HepG2 (cell line): Measurements from ENCODE around the gene LRRFIP2. TPM values are rescaled to one million over a fixed set of nuclear protein-coding genes. Genes with fewer than 3 reads are reported as not detected.

ENCODE experiments used
- AHR ChIP-seq: IDR thresholded peaks from 2 replicates; pipeline ENCODE4 v1.6.1; 2018; ENCODE audit warnings: missing genetic modification reagents, missing compliant biosample characterization
- CEBPB ChIP-seq: IDR thresholded peaks from 2 replicates; pipeline ENCODE4 v1.6.1; 2011; ENCODE audit warnings: low read depth, low read length, improper control_type of control experiment, borderline replicate concordance
- MED8 ChIP-seq: sonication (generic); formaldehyde crosslinking; IDR thresholded peaks from 2 replicates; pipeline ENCODE4 v1.8.1; 2023; ENCODE audit warnings: mild to moderate bottlenecking, missing genetic modification reagents; ENCODE audit not compliant: insufficient replicate concordance
- MLX ChIP-seq: IDR thresholded peaks from 2 replicates; pipeline ENCODE4 v1.6.1; 2016
- MYC ChIP-seq: sonication (generic); formaldehyde crosslinking; IDR thresholded peaks from 2 replicates; pipeline ENCODE4 v1.9.0; 2021; ENCODE audit warnings: missing genetic modification reagents, borderline replicate concordance
- NFKB2 ChIP-seq: sonication (generic); formaldehyde crosslinking; IDR thresholded peaks from 2 replicates; pipeline ENCODE4 v1.4.0; 2020; ENCODE audit warnings: missing genetic modification reagents, borderline replicate concordance
- NR2C2 ChIP-seq: sonication (generic); formaldehyde crosslinking; IDR thresholded peaks from 2 replicates; pipeline ENCODE4 v1.4.0; 2020; ENCODE audit warnings: missing genetic modification reagents, mild to moderate bottlenecking, moderate library complexity, borderline replicate concordance
- RORA ChIP-seq: sonication (generic); formaldehyde crosslinking; IDR thresholded peaks from 2 replicates; pipeline ENCODE4 v1.5.0; 2020; ENCODE audit warnings: mild to moderate bottlenecking, missing genetic modification reagents, moderate library complexity
- SAP130 ChIP-seq: IDR thresholded peaks from 2 replicates; pipeline ENCODE4 v1.6.1; 2016; ENCODE audit warnings: low read depth
- SSRP1 ChIP-seq: IDR thresholded peaks from 2 replicates; pipeline ENCODE4 v1.6.1; 2016; ENCODE audit warnings: control low read depth
- SYNCRIP ChIP-seq: fragments of 200-400 bp; formaldehyde crosslinking; IDR thresholded peaks from 2 replicates; pipeline ENCODE4 v1.6.1; 2018; ENCODE audit warnings: mild to moderate bottlenecking, low read depth, low read length; ENCODE audit not compliant: insufficient read depth
- TSC22D2 ChIP-seq: sonication (generic); formaldehyde crosslinking; IDR thresholded peaks from 2 replicates; pipeline ENCODE4 v1.5.1; 2020; ENCODE audit warnings: missing genetic modification reagents, mild to moderate bottlenecking, borderline replicate concordance
- ZBTB38 ChIP-seq: sonication (generic); formaldehyde crosslinking; IDR thresholded peaks from 2 replicates; pipeline ENCODE4 v1.5.1; 2020; ENCODE audit warnings: mild to moderate bottlenecking, missing genetic modification reagents
- ZHX1 ChIP-seq: sonication (generic); formaldehyde crosslinking; IDR thresholded peaks from 2 replicates; pipeline ENCODE4 v1.8.1; 2022; ENCODE audit warnings: low read depth, mild to moderate bottlenecking, missing genetic modification reagents
- ZNF101 ChIP-seq: sonication (generic); formaldehyde crosslinking; IDR thresholded peaks from 2 replicates; pipeline ENCODE4 v1.4.0; 2020; ENCODE audit warnings: mild to moderate bottlenecking, low read depth, missing genetic modification reagents, borderline replicate concordance
- ZNF296 ChIP-seq: sonication (generic); formaldehyde crosslinking; conservative IDR thresholded peaks from 2 replicates; pipeline ENCODE4 v1.5.0; 2020; ENCODE audit warnings: mild to moderate bottlenecking, missing genetic modification reagents
- ZNF496 ChIP-seq: sonication (generic); formaldehyde crosslinking; IDR thresholded peaks from 2 replicates; pipeline ENCODE4 v1.8.1; 2023; ENCODE audit warnings: mild to moderate bottlenecking, moderate library complexity, missing genetic modification reagents; ENCODE audit not compliant: insufficient replicate concordance
- ZNF747 ChIP-seq: sonication (generic); formaldehyde crosslinking; IDR thresholded peaks from 2 replicates; pipeline ENCODE4 v1.8.1; 2023; ENCODE audit warnings: missing genetic modification reagents, mild to moderate bottlenecking, borderline replicate concordance
- polyA plus RNA-seq, 8 experiments: library from polyadenylated mRNA; depleted of rRNA in 3 of 8; stranded (reverse) in 7 of 8; unstranded in 1 of 8; fragments of >200 nt; fragmentation: Illumina TruSeq in 4 of 8; extraction: Trizol in 4 of 8; gene quantifications; 2 replicates each; pipeline versions ENCODE4 v1.2.1 to v1.2.3, GENCODE V29; 2011 to 2016; ENCODE audit warnings: low read depth in 4 of 8, missing spikeins in 1 of 8, mixed read lengths in 1 of 8; ENCODE audit not compliant: insufficient read depth in 1 of 8
- total RNA-seq, 5 experiments: library from RNA; depleted of rRNA; stranded (reverse); fragments of >200 nt; fragmentation: Illumina TruSeq; extraction: Trizol; gene quantifications; 2 replicates each; pipeline ENCODE4 v1.2.3, GENCODE V29; 2016; ENCODE audit warnings: low read depth in 1 of 5
- TF ChIP-seq, protein P1 (sequence below): IDR thresholded peaks from 2 replicates; pipeline ENCODE4 v1.6.1; 2018; ENCODE audit warnings: missing genetic modification reagents, mild to moderate bottlenecking, missing compliant biosample characterization
- TF ChIP-seq, protein P2 (sequence below): sonication (generic); formaldehyde crosslinking; IDR thresholded peaks from 2 replicates; pipeline ENCODE4 v1.4.0; 2020; ENCODE audit warnings: missing genetic modification reagents
- TF ChIP-seq, protein P3 (sequence below): IDR thresholded peaks from 2 replicates; pipeline ENCODE4 v1.6.1; 2012; ENCODE audit warnings: inconsistent platforms

The LRRFIP2 gene
- total and polyA plus RNA-seq, 2 of the 13 experiments (the other 11 are each of a cell fraction or from before 2014, with no cell fraction given): 13.5 to 32.2 TPM

DNA sequence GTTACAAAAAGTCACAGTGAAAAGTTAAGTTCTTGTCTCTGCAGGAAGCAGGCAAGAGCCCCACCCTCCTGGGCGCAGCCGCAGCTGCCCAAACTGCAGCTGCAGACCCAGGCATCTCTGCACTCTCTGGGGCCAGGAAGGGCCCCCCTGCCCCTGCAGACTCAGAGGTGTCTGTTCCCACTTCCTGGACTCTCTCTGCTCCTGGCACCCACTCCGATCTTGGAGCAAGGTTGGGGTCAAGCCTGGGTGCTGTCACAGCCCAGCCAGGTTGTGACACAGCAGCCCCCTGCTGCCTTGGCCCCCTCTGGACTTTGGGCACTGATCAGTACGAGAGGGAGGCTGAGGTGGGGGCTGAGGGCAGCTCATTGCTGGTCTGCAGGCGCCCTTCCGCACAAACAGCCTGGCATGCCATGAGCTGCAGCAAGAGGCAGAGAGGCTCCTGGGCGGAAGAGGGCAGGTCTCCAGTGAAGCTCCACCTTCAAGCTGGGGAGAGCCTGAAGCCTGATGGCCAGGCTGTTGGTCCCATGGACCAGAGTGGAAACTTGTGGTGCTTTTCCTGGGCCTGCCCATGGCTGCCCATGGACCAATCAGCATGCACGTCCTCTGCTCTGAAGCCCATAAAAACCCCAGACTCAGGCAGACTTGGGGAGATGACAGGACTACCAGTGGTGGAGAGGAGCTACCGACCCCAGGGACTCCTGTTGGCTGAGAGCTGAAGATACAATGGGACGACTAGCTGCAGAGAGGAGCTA, 42.9 kb upstream of the LRRFIP2 start (continued):
- no peak for TF ChIP-seq ZHX1 (CRISPR knock-in tag)
- TF ChIP-seq ZBTB38: peak; percentile 45
- TF ChIP-seq ZNF296: no peak
- TF ChIP-seq, protein P1, sequence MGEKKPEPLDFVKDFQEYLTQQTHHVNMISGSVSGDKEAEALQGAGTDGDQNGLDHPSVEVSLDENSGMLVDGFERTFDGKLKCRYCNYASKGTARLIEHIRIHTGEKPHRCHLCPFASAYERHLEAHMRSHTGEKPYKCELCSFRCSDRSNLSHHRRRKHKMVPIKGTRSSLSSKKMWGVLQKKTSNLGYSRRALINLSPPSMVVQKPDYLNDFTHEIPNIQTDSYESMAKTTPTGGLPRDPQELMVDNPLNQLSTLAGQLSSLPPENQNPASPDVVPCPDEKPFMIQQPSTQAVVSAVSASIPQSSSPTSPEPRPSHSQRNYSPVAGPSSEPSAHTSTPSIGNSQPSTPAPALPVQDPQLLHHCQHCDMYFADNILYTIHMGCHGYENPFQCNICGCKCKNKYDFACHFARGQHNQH: no peak
- 0 out of 2 replicates have a peak, but pooled peaks have one; percentile 46 for TF ChIP-seq ZNF747 (CRISPR knock-in tag)
- TF ChIP-seq SAP130: peak; percentile 80
- peak; percentile 47 for TF ChIP-seq MED8
- no peak for TF ChIP-seq SSRP1
- TF ChIP-seq ZNF101: no peak
- peak; percentile 83 for TF ChIP-seq NR2C2 (CRISPR knock-in tag)
- peak; percentile 70; the same call in 1 of the 2 replicates for TF ChIP-seq AHR (CRISPR knock-in tag)
- peak; percentile 45; the same call in 1 of the 2 replicates for TF ChIP-seq CEBPB
- peak; percentile 86; the same call in 1 of the 2 replicates for TF ChIP-seq TSC22D2 (CRISPR knock-in tag)
- TF ChIP-seq MYC (CRISPR knock-in tag): peak; percentile 84
- TF ChIP-seq MLX (CRISPR knock-in tag): no peak
- TF ChIP-seq, protein P2, sequence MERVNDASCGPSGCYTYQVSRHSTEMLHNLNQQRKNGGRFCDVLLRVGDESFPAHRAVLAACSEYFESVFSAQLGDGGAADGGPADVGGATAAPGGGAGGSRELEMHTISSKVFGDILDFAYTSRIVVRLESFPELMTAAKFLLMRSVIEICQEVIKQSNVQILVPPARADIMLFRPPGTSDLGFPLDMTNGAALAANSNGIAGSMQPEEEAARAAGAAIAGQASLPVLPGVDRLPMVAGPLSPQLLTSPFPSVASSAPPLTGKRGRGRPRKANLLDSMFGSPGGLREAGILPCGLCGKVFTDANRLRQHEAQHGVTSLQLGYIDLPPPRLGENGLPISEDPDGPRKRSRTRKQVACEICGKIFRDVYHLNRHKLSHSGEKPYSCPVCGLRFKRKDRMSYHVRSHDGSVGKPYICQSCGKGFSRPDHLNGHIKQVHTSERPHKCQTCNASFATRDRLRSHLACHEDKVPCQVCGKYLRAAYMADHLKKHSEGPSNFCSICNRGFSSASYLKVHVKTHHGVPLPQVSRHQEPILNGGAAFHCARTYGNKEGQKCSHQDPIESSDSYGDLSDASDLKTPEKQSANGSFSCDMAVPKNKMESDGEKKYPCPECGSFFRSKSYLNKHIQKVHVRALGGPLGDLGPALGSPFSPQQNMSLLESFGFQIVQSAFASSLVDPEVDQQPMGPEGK: peak; percentile 96
- no peak for TF ChIP-seq ZNF496 (CRISPR knock-in tag)
- TF ChIP-seq, protein P3, sequence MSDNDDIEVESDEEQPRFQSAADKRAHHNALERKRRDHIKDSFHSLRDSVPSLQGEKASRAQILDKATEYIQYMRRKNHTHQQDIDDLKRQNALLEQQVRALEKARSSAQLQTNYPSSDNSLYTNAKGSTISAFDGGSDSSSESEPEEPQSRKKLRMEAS: peak; percentile 69
- no peak for TF ChIP-seq RORA (CRISPR knock-in tag)
- TF ChIP-seq NFKB2 (CRISPR knock-in tag): peak; percentile 41; the same call in 1 of the 2 replicates
- TF ChIP-seq SYNCRIP: no peak
